Measurements from ENCODE around the gene PLEKHA1. TPM values are rescaled to one million over a fixed set of nuclear protein-coding genes. Genes with fewer than 3 reads are reported as not detected.

The PLEKHA1 gene
- total RNA-seq, 1 donor from 2014 or later: 44.3 TPM

GRCh38 chr10:122475100-122475499 lies 100.6 kb downstream of the PLEKHA1 start:
- H3K9me3 Mint-ChIP-seq (ENCODE audit: low read depth): no peaks in the 10 kb centered on the region
- peaks cover 15% of the 10 kb centered on the region for H3K4me1 Mint-ChIP-seq (ENCODE audit: low read depth)
- peaks cover 31% of the 10 kb centered on the region for H3K27me3 Mint-ChIP-seq
- TF ChIP-seq CTCF (IDR thresholded peaks at IDR 0.05; ENCODE audit: unreplicated experiment): no peak
- no peaks in the 10 kb centered on the region for H3K36me3 Mint-ChIP-seq (ENCODE audit: insufficient read depth)
- H3K4me3 Mint-ChIP-seq (ENCODE audit: low read depth): no peak overlapping the region
- DNase-seq (ENCODE audit: low spot score, unreplicated experiment): no peak
- H3K27ac Mint-ChIP-seq: no peak overlapping the region

GRCh38 chr10:122475591-122476332 lies 101.3 kb downstream of the PLEKHA1 start:
- Mint-ChIP-seq H3K27ac (no peak overlapping the region), H3K27me3 (peaks cover 26% of the 10 kb centered on the region), H3K36me3 (ENCODE audit: insufficient read depth) (no peaks in the 10 kb centered on the region), H3K4me3 (ENCODE audit: low read depth) (no peak overlapping the region), H3K9me3 (ENCODE audit: low read depth) (no peaks in the 10 kb centered on the region), H3K4me1 (ENCODE audit: low read depth) (peaks cover 15% of the 10 kb centered on the region)
- DNase-seq (ENCODE audit: low spot score, unreplicated experiment): no peak
- no peak for TF ChIP-seq CTCF (IDR thresholded peaks at IDR 0.05; ENCODE audit: unreplicated experiment)

- Mint-ChIP-seq H3K27ac (no peak overlapping the region), H3K36me3 (ENCODE audit: insufficient read depth) (no peaks in the 10 kb centered on the region), H3K27me3 (peaks cover 21% of the 10 kb centered on the region), H3K4me3 (ENCODE audit: low read depth) (no peak overlapping the region), H3K4me1 (ENCODE audit: low read depth) (peaks cover 15% of the 10 kb centered on the region), H3K9me3 (ENCODE audit: low read depth) (no peaks in the 10 kb centered on the region)
- DNase-seq (ENCODE audit: low spot score, unreplicated experiment): no peak
- no peak for TF ChIP-seq CTCF (IDR thresholded peaks at IDR 0.05; ENCODE audit: unreplicated experiment)
These were observed 101.8 kb downstream of the PLEKHA1 start for GRCh38 chr10:122476333-122476695.

GRCh38 chr10:122477436-122477835 lies 102.9 kb downstream of the PLEKHA1 start:
- DNase-seq (ENCODE audit: low spot score, unreplicated experiment): no peak
- H3K4me1 Mint-ChIP-seq (ENCODE audit: low read depth): peaks cover 15% of the 10 kb centered on the region
- peaks cover 19% of the 10 kb centered on the region for H3K27me3 Mint-ChIP-seq
- no peak overlapping the region for H3K4me3 Mint-ChIP-seq (ENCODE audit: low read depth)
- peaks cover 3% of the 10 kb centered on the region for H3K9me3 Mint-ChIP-seq (ENCODE audit: low read depth)
- no peak overlapping the region for H3K27ac Mint-ChIP-seq
- no peaks in the 10 kb centered on the region for H3K36me3 Mint-ChIP-seq (ENCODE audit: insufficient read depth)
- TF ChIP-seq CTCF (IDR thresholded peaks at IDR 0.05; ENCODE audit: unreplicated experiment): no peak

- Mint-ChIP-seq H3K27ac (no peak overlapping the region), H3K4me3 (ENCODE audit: low read depth) (no peak overlapping the region)
These were observed 104.5 kb downstream of the PLEKHA1 start for GRCh38 chr10:122478971-122479370.

More at GRCh38 chr10:122478971-122479370, 104.5 kb downstream of the PLEKHA1 start:
- peaks cover 3% of the 10 kb centered on the region for H3K9me3 Mint-ChIP-seq (ENCODE audit: low read depth)
- H3K36me3 Mint-ChIP-seq (ENCODE audit: insufficient read depth): no peaks in the 10 kb centered on the region
- H3K27me3 Mint-ChIP-seq: peaks cover 19% of the 10 kb centered on the region
- no peak for DNase-seq (ENCODE audit: low spot score, unreplicated experiment)
- TF ChIP-seq CTCF (IDR thresholded peaks at IDR 0.05; ENCODE audit: unreplicated experiment): no peak
- H3K4me1 Mint-ChIP-seq (ENCODE audit: low read depth): peaks cover 15% of the 10 kb centered on the region

Measured in progenitor cell of endocrine pancreas (in vitro differentiated cells).